SK-N-SH (cell line): ENCODE results near the gene SUPT7L. TPM values are rescaled to one million over a fixed set of nuclear protein-coding genes. Genes with fewer than 3 reads are reported as not detected.

ENCODE experiments used
- CTCF ChIA-PET: fragments of 300-600, 350-600 bp; formaldehyde crosslinking; extraction: SDS; loops from one replicate; lab custom pipeline; 2021; lab: Yijun Ruan, JAX
- POLR2A ChIA-PET: fragments of 350-600 bp; sonication (Branson Sonifier 250); formaldehyde crosslinking; extraction: SDS; loops from one replicate; lab custom pipeline; 2020; ENCODE audit warnings: antibody characterized with exemption, inconsistent platforms; lab: Yijun Ruan, JAX
- DNase-seq: peaks from one replicate; pipeline ENCODE4 v3.0.0; 2012
- H2AFZ ChIP-seq: fragments of 200-600 bp; sonication (generic); 2 replicates; pipeline ENCODE4 v1.8.1; 2016; ENCODE audit warnings: antibody characterized with exemption, mild to moderate bottlenecking, low read depth
- H3F3A ChIP-seq: fragments of 200-600 bp; sonication (generic); replicated peaks from 2 replicates; pipeline ENCODE3; 2016; ENCODE audit warnings: antibody characterized with exemption, mild to moderate bottlenecking; ENCODE audit not compliant: insufficient read depth
- H3K27ac ChIP-seq, 2 experiments: fragments of 200-500 bp in 1 of 2; fragments of 200-600 bp in 1 of 2; sonication (Bioruptor generic) in 1 of 2; sonication (generic), shearing (Covaris generic) in 1 of 2; 2 replicates each; pipeline versions ENCODE4 v1.5.1 to v1.6.1; 2014 to 2016; ENCODE audit warnings: low read depth in 2 of 2, inconsistent platforms in 1 of 2, low read length in 1 of 2, mild to moderate bottlenecking in 1 of 2, mixed read lengths in 1 of 2
- H3K27me3 ChIP-seq: fragments of 200-600 bp; sonication (generic), shearing (Covaris generic); 2 replicates; pipeline ENCODE4 v1.6.1; 2016; ENCODE audit warnings: mixed run types; ENCODE audit not compliant: insufficient read depth
- H3K36me3 ChIP-seq, 2 experiments: fragments of 200-500 bp in 1 of 2; fragments of 200-600 bp in 1 of 2; sonication (Bioruptor generic) in 1 of 2; sonication (generic) in 1 of 2; replicated peaks in 1 of 2; 2 replicates each; pipeline versions ENCODE3 to v1.5.1; 2014 to 2016; ENCODE audit warnings: low read length in 1 of 2, mild to moderate bottlenecking in 1 of 2; ENCODE audit not compliant: insufficient read depth in 2 of 2, control insufficient read depth in 1 of 2
- H3K4me1 ChIP-seq, 2 experiments: fragments of 200-500 bp in 1 of 2; fragments of 200-600 bp in 1 of 2; sonication (Bioruptor generic) in 1 of 2; sonication (generic), shearing (Covaris generic) in 1 of 2; 2 replicates each; pipeline versions ENCODE4 v1.5.1 to v1.6.1; 2014 to 2016; ENCODE audit warnings: low read depth in 1 of 2, low read length in 1 of 2, mixed run types in 1 of 2; ENCODE audit not compliant: insufficient read depth in 2 of 2, control insufficient read depth in 1 of 2
- H3K4me2 ChIP-seq: fragments of 200-600 bp; sonication (generic), shearing (Covaris generic); 2 replicates; pipeline ENCODE4 v1.6.1; 2017; ENCODE audit warnings: mixed run types
- H3K4me3 ChIP-seq, 2 experiments: fragments of 200-500 bp in 1 of 2; fragments of 200-600 bp in 1 of 2; sonication (Bioruptor generic) in 1 of 2; sonication (generic), shearing (Covaris generic) in 1 of 2; 2 replicates each; pipeline versions ENCODE4 v1.5.1 to v1.8.1; 2014 to 2016; ENCODE audit warnings: low read depth in 2 of 2, inconsistent platforms in 1 of 2, low read length in 1 of 2, mild to moderate bottlenecking in 1 of 2, mixed read lengths in 1 of 2, moderate library complexity in 1 of 2
- H3K79me2 ChIP-seq: fragments of 200-600 bp; sonication (generic); 2 replicates; pipeline ENCODE4 v1.8.1; 2017; ENCODE audit warnings: mild to moderate bottlenecking; ENCODE audit not compliant: insufficient read depth
- H3K9ac ChIP-seq: fragments of 200-600 bp; sonication (generic); 2 replicates; pipeline ENCODE4 v1.6.1; 2017; ENCODE audit warnings: mixed run types
- H3K9me2 ChIP-seq: fragments of 200-600 bp; sonication (generic); 2 replicates; pipeline ENCODE4 v1.6.1; 2017; ENCODE audit warnings: mixed run types
- H3K9me3 ChIP-seq: fragments of 200-600 bp; sonication (generic); 2 replicates; pipeline ENCODE4 v1.6.1; 2017; ENCODE audit warnings: mixed run types, mild to moderate bottlenecking, moderate library complexity
- H4K20me1 ChIP-seq: fragments of 200-600 bp; sonication (generic); 2 replicates; pipeline ENCODE4 v1.6.1; 2017; ENCODE audit warnings: mild to moderate bottlenecking, mixed run types; ENCODE audit not compliant: insufficient read depth
- CHD2 ChIP-seq: fragments of 150-350 bp; IDR thresholded peaks from 2 replicates; pipeline ENCODE4 v1.6.1; 2018; ENCODE audit warnings: low read length; ENCODE audit not compliant: partially characterized antibody
- FOSL2 ChIP-seq: IDR thresholded peaks from 2 replicates; pipeline ENCODE4 v1.4.0; 2012; ENCODE audit warnings: low read depth, mild to moderate bottlenecking, moderate library complexity, borderline replicate concordance
- FOXM1 ChIP-seq: IDR thresholded peaks from 2 replicates; pipeline ENCODE4 v1.4.0; 2012; ENCODE audit warnings: low read depth, mild to moderate bottlenecking
- GATA2 ChIP-seq: sonication (generic); formaldehyde crosslinking; IDR thresholded peaks from 2 replicates; pipeline ENCODE4 v1.5.0; 2020; ENCODE audit warnings: mild to moderate bottlenecking, missing genetic modification reagents
- MXI1 ChIP-seq: IDR thresholded peaks from 2 replicates; pipeline ENCODE4 v1.6.1; 2012; ENCODE audit warnings: mild to moderate bottlenecking, low read depth, low read length, improper control_type of control experiment
- NRF1 ChIP-seq: IDR thresholded peaks from 2 replicates; pipeline ENCODE4 v1.6.1; 2012; ENCODE audit warnings: low read depth, mild to moderate bottlenecking, low read length
- RCOR1 ChIP-seq: fragments of 150-350 bp; IDR thresholded peaks from 2 replicates; pipeline ENCODE4 v1.6.1; 2017; ENCODE audit warnings: antibody characterized with exemption, low read length
- SIN3A ChIP-seq: IDR thresholded peaks from 2 replicates; pipeline ENCODE4 v1.6.1; 2012; ENCODE audit warnings: low read depth, mild to moderate bottlenecking, low read length, moderate library complexity, borderline replicate concordance
- TCF12 ChIP-seq: IDR thresholded peaks from 2 replicates; pipeline ENCODE4 v1.4.0; 2012
- WGBS: methylation state at CpG from one replicate; pipeline ENCODE4 v1.1.6; 2017; ENCODE audit warnings: low lambda C conversion rate; 5-methylcytosine and 5-hydroxymethylcytosine counted together
- polyA plus RNA-seq, 3 experiments: library from polyadenylated mRNA; depleted of rRNA; stranded (reverse); fragments of >200 nt; gene quantifications; 2 replicates each; pipeline ENCODE4 v1.2.3, GENCODE V29; 2012

Gene SUPT7L
- polyA plus RNA-seq, 1 of the 3 experiments (the other 2 are of a cell fraction), result 49.7 TPM

DNA sequence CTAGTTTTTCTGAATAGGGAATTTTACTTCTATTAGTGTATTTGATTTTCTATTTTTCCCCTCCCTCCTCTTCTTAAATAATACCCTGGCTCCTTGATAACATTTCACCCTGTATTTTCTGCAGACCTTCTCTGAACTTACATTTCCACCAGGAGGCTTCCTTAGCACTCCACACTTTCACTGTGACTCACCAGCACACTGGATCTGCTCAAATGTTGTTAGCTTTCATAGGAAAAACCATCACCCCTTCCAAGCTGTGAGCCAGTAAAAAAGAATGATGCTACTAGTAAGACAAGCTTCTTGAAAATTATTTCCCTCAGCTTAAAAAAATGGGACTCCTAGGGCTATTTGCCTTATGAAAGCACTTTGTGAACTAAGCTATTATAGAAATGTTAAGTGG lies 16.1 kb downstream of the SUPT7L start:
- H3K9me2 ChIP-seq, result no peaks in the 10 kb centered on the region
- H3K4me1 ChIP-seq, result peaks cover 0 to 2% of the 10 kb centered on the region in 2 experiments; a peak in 1 of 4 replicates
- 0 out of 4 replicates have a peak overlapping the region, but pooled peaks of 1 of the 2 experiments have one; percentile 15 for H3K27ac ChIP-seq
- no peak overlapping the region for H2AFZ ChIP-seq
- H3F3A ChIP-seq, result peaks cover 19% of the 10 kb centered on the region
- ChIA-PET POLR2A (no interaction called here), CTCF (interaction anchor here (1.2 to 2.2 kb wide), 5 partner anchors 8 to 56 kb away, joined by 3 to 19 read pairs (median 4); partner anchors contain the start of genes SLC4A1AP and SUPT7L)
- H3K4me3 ChIP-seq, result no peak overlapping the region
- H4K20me1 ChIP-seq, result no peaks in the 10 kb centered on the region
- no peak for DNase-seq
- H3K27me3 ChIP-seq, result no peaks in the 10 kb centered on the region
- H3K79me2 ChIP-seq, result no peaks in the 10 kb centered on the region; the same call in 1 of the 2 replicates
- H3K9ac ChIP-seq, result no peak overlapping the region
- TF ChIP-seq CHD2 (no peak), FOSL2 (0 out of 2 replicates have a peak, but pooled peaks have one; percentile 19), NRF1 (no peak)
- H3K9me3 ChIP-seq, result no peaks in the 10 kb centered on the region
- peaks cover 64 to 73% of the 10 kb centered on the region in 2 experiments for H3K36me3 ChIP-seq
- H3K4me2 ChIP-seq, result no peak overlapping the region

DNA sequence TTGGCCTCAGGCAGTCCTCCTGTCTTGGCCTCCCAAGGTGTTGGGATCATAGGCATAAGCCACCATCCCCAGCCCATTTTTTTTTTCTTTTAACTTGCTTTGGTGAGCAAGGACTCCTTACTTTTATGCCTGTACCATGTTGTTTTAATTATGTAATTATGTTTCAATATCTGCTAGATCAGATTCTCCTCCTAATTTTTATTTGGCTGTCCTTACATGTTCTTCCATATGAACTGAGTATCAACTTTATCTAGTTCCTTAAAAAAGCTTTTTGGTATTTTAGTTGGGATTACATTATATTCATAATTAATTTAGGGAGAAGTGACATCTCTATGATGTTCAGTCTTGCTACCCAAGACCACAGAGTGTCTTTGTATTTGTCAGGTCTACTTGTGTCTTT lies 18.2 kb downstream of the SUPT7L start:
- Histone ChIP-seq H3K36me3 (peaks cover 67 to 72% of the 10 kb centered on the region in 2 experiments), H3K4me1 (peaks cover 0 to 2% of the 10 kb centered on the region in 2 experiments; a peak in 1 of 4 replicates), H3K9me2 (no peaks in the 10 kb centered on the region), H3K9ac (no peak overlapping the region), H3K79me2 (no peaks in the 10 kb centered on the region; the same call in 1 of the 2 replicates), H2AFZ (no peak overlapping the region), H4K20me1 (no peaks in the 10 kb centered on the region), H3K4me3 (no peak overlapping the region), H3K4me2 (no peak overlapping the region), H3K27ac (no peak overlapping the region), H3K9me3 (no peaks in the 10 kb centered on the region), H3F3A (peaks cover 16% of the 10 kb centered on the region), H3K27me3 (no peaks in the 10 kb centered on the region)
- TF ChIP-seq RCOR1, result peak; percentile 50; the same call in 1 of the 2 replicates
- TF ChIP-seq GATA2 (CRISPR knock-in tag), result no peak
- TF ChIP-seq MXI1, result no peak
- TF ChIP-seq TCF12, result 0 out of 2 replicates have a peak, but pooled peaks have one; percentile 26
- DNase-seq, result no peak
- ChIA-PET POLR2A (no interaction called here), CTCF (interaction anchor here (1.0 kb wide), 1 partner anchor 341 kb away, joined by 3 read pairs; no protein-coding TSS in a partner anchor)

DNA sequence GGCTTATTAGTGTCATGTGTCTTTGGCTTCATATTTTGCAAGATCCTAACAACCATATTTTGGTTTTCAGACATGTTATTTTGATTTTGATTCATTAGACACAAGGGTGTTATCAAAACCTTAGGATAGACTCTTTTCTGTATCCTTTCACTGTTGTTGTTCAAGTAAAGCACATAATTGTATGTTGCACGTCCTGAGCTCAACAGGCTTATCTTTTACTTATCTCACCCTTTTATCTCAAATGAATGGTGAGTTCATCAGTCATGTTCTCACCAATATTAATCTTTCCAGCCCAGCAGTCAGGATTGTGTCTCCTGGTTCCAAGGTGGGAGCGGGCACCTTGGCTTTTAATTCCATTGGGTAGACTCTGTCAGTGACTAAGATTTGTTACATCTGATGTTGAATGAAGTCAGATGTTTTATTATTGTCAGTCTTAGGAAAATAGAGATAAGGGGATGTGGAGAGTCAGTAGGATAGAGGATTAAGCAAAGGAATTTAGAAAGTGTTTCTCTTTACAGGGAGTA lies 22.6 kb downstream of the SUPT7L start:
- H3K4me3 ChIP-seq, result no peak overlapping the region
- no peak overlapping the region for H3K27ac ChIP-seq
- H3K36me3 ChIP-seq, result peaks cover 74 to 80% of the 10 kb centered on the region in 2 experiments
- H3K79me2 ChIP-seq, result peaks cover 3% of the 10 kb centered on the region; the same call in 1 of the 2 replicates
- DNase-seq, result no peak
- H3K9me3 ChIP-seq, result no peaks in the 10 kb centered on the region
- CTCF ChIA-PET, result interaction anchor here (1.4 kb wide), 1 partner anchor 42 kb away, joined by 10 read pairs; no protein-coding TSS in a partner anchor
- no peak overlapping the region for H3K4me2 ChIP-seq
- 90% methylated on average over 2 of the region's 2 CpGs for WGBS
- no peaks in the 10 kb centered on the region for H4K20me1 ChIP-seq
- TF ChIP-seq SIN3A, result no peak
- TF ChIP-seq FOSL2, result no peak
- TF ChIP-seq RCOR1, result no peak
- TF ChIP-seq GATA2 (CRISPR knock-in tag), result no peak
- no peak for TF ChIP-seq FOXM1
- TF ChIP-seq, all 33 proteins: peak for 0
- no peaks in the 10 kb centered on the region for H3K9me2 ChIP-seq
- peaks cover 0 to 2% of the 10 kb centered on the region in 2 experiments; a peak in 2 of 4 replicates for H3K4me1 ChIP-seq
- H2AFZ ChIP-seq, result no peak overlapping the region
- POLR2A ChIA-PET, result no interaction called here
- no peaks in the 10 kb centered on the region for H3K27me3 ChIP-seq
- H3F3A ChIP-seq, result peaks cover 53% of the 10 kb centered on the region
- H3K9ac ChIP-seq, result no peak overlapping the region
